DMS53 (cell line): Measurements from ENCODE around the gene SLC24A4.

Experiments used
- DNase-seq: peaks from one replicate; lab custom pipeline; 2025; lab: John Stamatoyannopoulos, UW

Gene SLC24A4, protein sequence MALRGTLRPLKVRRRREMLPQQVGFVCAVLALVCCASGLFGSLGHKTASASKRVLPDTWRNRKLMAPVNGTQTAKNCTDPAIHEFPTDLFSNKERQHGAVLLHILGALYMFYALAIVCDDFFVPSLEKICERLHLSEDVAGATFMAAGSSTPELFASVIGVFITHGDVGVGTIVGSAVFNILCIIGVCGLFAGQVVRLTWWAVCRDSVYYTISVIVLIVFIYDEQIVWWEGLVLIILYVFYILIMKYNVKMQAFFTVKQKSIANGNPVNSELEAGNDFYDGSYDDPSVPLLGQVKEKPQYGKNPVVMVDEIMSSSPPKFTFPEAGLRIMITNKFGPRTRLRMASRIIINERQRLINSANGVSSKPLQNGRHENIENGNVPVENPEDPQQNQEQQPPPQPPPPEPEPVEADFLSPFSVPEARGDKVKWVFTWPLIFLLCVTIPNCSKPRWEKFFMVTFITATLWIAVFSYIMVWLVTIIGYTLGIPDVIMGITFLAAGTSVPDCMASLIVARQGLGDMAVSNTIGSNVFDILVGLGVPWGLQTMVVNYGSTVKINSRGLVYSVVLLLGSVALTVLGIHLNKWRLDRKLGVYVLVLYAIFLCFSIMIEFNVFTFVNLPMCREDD

DNA sequence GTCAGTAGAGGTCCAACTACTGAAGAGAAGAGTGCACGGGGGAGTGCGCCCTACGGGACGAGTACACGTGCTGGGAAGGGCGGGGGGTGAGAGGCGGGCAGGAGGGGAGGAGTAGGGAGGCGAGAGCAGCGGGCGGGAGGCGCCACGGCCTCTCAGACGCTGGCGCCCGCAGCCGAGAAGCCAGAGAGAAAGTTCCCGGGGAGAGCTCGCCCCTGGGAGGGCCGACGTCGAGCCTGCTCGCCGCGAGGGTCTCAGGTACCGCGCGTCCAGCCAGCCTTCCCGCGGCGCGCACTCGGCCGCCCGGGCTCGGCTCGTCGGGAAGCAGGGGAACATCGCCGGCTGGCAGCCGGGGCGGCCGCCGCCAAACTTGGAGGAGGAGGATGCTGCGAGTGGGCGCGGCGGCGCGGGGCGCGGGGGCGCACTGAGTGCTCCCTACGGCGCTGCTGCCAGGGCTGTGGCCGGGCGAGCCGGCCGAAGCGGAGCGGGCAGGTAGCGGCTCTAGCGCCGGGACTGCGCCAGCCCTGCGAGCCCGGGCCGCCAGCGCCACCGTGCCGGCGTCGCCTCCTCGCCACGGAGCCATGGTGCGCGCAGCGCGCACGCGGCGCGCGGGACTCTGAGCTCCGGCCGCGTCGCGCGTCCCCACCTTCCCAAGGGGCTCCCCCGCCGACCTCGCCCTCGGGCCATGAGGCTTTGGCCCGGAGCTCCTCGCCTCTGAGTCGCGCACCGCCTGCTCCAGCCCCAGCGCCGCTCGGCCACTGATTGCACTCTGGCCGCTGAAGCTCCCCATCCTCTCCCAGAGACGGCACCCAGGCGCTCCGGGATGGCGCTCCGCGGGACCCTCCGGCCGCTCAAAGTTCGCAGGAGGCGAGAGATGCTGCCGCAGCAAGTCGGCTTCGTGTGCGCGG is at the start of gene SLC24A4:
TSS of gene SLC24A4 (plus strand) at position 155 of the 905 bp plus-strand sequence. CDS start at position 821, 666 bp downstream.
- DNase-seq = peak; percentile 54

DNA sequence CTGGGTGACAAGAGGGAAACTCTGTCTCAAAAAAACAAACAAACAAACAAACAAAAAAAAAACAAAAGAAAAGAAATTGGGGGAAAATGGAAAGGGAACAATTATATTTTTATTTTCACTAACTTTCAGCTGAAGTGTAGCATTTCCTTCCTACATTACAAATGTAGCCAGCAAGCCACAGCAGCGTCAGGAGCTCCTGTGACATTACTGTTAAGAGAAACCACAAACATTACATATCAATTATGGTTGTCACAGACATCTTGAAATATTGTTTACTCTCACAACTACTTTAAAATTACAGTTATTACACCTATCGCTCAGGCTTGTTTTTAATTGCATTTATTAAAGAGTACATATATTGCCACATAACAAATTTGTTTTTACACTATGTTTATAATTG is 49.8 kb upstream of the SLC24A4 start:
- DNase-seq = no peak

DNA sequence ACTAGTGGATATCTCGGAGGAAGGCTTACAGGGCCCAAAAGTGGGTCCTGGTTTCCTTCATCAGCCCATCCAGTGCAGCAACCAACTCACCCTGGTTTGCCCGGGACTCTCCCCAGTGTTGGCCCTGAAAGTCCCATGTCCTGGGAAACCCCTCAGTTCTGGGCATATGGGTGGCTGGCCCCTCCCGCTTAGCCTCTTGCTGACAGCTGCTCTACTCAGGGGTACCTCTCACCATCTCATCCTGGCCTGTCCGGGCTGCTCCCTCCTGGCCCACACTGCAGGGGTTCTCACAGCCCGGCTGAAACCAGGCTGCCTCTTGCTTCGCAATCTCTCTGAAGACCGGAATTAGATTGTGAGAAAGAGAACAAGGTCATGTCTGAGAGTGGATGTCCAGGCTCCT is 48.9 kb upstream of the SLC24A4 start:
- no peak for DNase-seq

DNA sequence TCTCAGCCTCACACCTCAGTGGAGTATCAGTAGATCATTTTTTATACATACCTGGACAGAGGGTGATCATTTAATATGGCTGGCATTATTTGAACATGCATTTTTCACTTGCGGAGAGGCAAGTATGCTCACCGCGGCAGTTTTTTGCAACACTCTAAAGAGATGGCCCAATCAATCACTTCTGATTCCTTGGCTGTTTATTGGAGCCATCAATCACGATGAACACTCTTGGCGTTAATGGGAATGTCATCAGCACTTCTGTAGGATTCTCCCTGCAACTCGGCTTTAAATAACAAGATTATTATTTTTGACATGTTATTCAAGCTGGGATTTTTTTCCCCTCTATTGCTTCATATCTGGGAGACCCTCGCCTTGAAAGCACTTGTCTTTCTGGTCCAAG is 46.9 kb upstream of the SLC24A4 start:
- no peak for DNase-seq

DNA sequence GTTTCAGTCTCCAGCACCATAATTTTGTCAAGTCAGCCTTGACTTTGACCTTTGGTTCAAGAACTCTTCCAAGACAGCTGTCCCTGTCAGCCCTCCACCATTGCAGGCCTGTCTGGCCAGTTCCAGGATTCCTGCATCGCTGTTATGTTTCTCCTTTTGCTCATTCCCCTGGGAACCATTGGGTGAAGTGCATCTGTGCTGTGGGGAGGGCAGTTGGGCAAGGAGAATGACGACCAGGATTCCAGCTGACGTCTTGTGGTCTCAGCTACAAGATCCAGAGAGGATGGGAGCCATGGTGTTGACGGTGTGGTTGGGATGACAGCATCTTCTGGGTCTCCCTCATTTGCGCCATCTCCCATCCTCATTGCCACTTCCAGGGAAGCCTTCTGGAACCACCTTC is 45.9 kb upstream of the SLC24A4 start:
- DNase-seq = no peak

DNA sequence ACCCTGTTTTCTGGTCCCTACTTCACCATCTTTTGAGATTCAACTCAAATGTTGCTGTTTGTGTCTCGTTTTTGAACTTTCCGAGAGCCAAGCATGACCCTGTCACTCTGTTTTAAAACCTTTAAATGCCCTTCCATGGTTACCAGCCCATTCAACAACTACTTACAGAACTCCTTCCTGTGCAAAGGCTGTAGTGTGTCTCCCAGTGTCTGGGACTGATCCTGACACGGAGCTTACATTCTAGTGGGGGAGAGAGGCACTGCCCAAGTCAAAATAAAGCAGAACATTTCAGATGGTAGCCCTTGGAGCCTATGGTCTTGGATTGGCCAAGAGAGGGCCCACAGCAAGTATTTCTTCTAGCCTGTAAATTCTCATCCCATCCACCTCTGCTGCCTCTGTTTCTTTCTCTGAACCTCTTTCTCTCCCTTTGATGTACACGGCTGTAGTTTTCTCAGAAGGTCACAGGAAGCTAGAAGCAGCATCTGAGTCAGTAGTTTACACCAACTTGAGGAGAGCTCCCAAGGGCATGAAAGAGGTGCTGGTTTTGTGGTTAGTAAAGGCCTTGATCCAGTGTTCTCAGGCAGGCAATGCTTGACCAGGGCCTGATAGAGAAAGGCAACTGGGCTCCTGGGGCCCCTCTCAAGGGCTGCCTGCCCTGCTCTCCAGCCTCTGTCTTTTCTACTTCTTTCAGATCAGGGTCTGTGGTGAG is 42.3 kb upstream of the SLC24A4 start:
- DNase-seq = no peak

DNA sequence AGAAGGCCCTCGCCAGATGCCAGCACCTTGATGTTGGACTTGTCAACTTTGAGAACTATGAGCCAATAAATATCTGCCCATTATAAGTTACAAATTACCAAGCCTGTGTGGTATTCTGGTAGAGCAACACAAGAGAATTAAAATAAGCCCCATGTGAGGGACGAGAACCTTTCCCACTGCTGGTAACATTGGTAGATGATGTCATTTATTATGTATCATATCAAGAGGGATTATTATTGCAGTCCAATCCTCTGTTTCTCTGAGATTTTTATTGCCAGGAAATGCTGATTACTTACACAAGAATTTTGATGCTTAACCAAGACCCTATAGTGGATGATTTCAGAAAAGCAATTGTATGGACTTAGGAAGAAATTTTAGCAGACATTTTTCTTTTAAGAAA is 40.3 kb upstream of the SLC24A4 start:
- no peak for DNase-seq

DNA sequence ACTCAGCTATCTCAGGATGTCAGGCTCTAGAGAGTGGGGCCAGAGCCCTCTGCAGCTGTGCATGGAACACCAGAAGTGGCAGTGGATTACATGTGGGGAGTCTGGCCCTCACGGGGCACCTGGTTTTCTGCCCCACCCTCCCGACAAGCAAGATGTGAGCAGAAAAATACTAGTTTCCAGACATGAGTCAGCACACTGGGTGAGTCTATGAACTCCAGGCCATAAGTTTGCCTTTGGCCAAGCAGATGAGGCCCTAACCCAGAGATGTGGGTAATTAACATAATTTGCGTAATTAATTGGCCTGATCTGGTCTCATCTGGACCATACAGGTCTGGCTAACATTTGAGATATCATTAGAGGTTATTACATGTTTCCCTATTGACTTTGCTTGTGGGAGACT is 37.7 kb upstream of the SLC24A4 start:
- DNase-seq = no peak

DNA sequence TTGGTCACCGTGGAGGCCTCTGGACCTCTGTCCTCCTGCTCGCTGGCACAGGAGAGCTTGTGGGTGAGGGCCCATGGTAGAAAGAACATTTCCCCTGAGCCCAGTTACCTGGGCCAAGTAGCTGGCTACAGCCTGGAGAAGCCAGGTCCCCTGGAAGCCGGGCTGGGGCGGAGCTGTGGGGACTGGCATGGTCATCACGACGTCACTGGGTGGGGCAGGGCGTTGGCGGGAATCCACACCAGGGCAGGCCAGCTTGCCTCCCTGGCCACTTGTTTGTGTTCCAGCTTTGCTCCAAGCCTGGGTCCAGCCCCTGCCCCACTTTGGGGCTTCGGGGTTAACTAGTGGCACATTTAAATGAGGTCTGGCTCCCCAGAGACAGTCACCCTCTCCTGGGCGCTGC is 35.0 kb upstream of the SLC24A4 start:
- DNase-seq = no peak

DNA sequence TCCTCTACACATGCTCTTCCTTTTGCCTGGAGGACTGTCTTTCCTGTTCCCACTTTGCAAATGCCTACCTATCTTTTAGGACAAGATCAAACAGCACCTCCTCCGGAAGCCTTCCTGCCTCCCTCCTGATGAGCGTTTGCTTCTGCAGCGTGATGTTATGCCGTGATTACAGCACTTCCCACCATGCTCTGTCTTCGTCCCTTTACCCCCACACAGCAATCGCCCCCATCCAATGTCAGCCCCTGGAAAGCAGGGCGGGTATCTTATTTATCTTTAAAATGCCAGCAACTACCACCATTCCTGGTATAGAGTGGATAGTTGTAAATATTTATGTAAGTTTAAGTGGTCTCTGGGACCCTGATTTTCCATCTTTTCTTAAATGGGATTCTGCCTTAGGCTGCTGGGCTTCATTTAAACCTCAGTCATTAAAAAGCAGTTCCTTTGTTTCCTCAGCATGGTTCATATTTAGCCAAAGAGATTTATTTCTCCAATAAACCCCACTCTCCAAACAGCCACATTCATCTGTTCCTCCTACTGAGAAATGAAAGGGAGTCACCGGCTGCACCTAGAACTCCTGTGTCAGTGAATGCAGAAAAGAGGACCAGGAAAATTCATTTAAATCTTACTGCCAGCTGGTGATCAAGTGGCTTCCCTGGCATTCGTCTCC is 33.8 kb upstream of the SLC24A4 start:
- no peak for DNase-seq

DNA sequence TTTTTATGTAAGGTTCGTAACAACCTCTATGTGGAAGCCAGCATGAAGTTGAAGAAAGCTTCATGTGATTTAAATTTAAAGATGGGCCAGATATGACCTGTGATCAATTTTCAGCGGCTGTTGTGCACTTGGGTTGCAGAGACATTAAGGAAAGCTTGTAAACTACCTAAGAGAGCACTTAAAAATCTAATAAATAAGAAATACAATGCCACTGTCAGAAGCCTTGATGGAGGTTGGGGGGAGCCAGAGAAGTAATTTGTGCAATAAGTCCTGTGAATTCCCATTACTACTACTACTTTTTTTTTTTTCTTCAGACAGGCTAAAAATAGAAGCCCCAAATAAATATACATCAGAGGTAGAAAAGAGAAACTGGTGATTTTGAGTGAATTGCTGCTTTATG is 30.3 kb upstream of the SLC24A4 start:
- DNase-seq = no peak

DNA sequence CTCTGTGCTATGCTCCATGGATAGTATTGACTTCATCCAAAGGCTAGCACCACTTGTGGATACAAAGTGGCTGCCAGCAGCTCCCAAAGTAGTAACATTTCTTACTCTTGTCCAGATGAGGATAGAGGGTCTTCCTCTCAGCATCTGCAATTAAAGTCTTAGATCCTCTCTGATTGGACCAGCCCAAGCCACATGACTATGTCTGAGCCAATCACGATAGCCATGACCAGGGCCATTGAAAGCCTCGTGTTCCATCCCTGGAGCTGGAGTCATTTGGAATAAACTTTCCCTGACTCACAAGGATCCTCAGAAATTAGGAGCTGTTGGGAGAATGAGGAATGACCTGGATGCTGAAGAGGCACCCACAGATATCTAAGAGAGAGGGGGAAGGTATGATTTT is 28.5 kb upstream of the SLC24A4 start:
- no peak for DNase-seq

DNA sequence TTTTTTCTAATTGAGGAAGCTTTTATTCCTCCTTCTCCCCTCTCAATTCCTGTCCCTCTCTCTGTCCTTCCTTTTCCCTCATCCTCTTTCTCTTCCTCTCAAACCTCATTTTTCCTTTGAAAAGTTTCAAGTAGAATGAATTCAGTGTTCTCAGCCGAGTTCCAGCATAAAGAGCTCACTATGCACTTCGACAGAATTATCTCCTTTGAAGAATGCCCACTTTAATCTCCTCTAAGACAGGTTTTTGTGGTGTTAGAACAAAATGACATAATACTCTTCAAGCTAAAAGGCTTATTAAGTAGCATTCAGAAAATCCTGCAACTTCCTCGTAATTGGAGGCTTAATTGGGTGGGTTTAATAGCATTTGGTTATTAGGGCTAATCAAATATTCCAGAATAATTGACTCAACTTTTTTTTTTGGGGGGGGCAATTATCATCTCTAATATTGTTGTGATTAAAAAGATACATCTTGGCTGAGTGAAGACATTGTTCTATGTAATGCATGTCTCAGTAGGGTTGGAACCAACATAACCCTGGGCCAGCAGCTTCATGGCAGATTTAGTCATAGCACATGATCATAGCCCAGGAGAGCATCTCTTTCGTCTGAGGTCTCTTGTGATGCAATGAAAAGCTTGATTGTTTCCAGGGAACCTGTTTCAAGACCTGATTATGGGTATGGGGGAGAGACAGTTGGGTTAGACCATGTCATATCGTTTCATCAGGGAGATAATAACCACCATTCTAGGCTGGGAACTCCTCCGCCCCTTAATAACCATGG is 25.0 kb upstream of the SLC24A4 start:
- no peak for DNase-seq

DNA sequence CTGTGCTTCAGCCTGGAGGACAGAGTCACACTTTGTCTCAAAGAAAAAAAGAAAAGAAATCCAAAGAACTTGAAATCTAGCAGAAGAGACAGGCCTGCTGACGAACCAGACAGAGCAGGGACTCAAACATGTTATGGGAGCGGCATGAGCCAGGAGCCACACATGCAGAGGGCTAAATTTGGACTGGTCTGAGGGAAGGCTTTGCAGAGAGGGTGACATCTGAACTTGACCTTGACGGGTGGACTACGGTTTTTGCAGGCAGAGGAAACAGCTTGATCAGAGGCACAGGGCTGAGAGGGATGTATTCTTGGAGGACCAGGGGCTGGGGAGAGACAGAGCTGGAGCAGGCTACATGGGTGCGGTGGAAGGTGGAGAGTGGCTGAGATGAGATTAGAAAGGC is 20.5 kb upstream of the SLC24A4 start:
- no peak for DNase-seq

DNA sequence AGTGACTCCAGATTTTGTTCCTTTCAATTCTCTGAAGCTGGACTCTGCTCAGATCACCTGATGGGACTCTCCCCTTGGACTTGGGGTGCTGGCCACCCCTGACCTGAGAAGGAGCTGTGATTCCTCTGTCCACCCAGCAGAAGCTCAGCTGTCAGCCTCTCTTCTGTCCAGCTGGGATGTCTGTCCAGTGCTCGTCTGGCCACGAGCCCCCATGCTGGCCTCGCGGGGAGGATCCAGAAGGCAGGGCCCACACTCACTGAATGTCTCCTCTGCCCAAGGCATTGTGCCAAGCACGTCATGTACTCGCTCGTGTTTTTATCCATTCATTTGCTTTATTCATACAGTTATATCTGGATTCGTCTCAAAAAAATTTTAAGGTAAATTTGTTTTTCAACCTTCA is 14.2 kb upstream of the SLC24A4 start:
- no peak for DNase-seq

DNA sequence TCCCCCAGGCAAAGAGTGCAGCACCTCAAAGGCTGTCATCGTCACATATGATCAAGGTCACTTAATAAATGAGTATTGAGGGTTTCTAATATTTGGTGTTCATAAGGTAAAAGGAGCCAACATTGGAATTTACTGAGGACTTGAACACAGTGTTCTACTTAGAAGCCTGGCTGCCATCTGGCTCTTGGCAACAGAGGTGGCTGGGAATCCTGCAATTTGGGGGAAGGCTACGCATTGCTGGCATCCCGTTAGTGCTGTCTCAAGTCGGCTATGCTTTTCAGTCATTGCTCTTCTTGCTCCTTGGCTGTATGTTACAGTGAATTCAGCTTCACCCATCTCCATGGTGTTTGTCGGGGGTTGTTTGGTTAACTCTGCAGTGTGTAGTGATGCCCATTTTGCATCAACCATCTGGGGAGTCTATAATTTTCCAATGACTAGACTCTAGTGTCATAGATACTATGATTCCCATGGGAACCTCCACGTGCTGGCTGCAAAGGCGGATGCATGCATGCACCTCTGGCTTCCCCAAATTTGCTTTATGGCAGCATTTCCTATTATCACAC is 12.9 kb upstream of the SLC24A4 start:
- no peak for DNase-seq

DNA sequence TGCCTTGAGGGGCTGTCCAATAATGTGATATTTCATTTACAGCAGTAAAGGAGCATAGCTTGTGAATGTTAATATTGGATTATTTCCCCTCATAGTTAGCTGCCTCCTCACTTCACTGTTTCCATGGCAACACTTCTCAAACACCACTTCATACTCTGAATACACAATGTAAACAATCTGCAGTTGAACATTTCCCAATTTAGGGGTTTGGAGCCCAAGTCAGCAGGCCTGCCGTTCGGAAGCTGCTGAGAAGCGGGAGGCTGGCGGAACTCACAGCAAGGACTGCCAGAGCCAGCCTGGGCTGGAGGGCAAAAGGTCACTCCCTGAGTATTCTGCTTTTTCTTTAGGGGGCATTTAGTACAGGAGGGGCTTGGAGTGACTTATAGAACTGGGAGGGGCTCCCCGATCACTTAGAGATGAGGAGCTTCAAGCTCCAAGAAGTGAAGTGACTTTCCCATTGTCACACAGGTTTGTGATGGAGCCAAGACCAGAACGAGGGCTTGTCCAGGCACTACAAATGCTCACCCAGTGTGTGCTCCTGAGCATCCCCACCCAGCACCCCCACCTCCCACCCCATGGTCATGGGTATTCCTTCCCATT is 12.1 kb upstream of the SLC24A4 start:
- DNase-seq = peak; percentile 46

DNA sequence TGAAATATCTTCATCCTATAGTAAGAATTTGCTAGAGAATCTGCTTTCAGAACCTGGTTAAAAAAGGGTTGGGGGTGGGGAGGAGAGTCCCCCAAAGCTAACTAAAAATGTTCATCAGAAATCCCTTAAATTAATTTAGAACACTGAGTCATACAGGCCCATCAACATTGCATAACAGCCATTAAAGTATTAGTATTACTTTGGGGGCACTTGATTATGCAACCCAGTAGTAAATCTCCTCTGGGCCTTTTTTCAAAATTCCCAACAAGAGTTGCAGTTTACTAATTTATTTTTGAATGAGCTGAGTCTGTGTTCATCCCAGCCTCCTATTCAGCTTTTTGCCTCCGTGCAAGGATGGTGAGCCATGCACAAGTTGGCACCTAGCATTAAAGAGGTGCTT is 8.8 kb upstream of the SLC24A4 start:
- DNase-seq = no peak

DNA sequence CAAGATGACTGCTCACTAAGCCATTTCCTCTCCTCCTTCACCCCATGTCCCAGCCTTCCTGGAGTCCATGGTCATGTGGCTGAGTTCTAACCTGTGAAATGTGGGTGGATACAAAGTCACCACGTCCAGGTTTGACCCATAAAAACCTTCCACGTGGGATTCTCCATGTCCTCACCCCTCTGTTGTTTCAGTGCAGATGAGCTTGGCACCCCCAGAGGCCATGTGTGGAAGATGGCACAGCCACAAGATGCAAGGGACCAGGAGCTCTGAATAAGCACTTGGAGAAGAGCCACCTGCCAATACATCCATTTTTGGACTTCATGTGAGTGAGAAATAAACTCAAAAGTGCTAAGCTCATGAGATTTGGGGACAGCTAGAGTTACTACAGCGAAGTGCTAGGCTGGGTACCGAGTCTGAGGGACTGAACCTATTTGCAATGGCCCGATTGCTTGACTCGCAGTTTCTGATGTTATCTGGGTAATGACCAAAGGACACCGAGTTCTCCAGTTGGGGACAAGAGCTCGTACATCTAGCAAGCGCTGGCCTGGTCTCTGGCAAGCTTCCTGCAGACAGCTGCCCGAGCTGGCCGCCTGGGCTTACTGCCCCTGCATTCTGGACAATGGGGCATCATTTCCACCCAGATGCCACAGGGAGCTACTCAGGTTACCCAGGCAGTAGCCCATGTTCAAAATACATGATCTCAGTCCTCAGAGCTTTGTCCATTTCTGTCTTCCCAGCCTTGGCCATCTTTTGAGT is 7.7 kb upstream of the SLC24A4 start:
- DNase-seq = no peak
